Neural progenitor cell (in vitro differentiated cells): ENCODE data around the gene UBE2L5. TPM values are rescaled to one million over a fixed set of nuclear protein-coding genes. Genes with fewer than 3 reads are reported as not detected.

Experiments used
- DNase-seq: peaks from one replicate; pipeline ENCODE4 v3.0.0-alpha.2; 2016; ENCODE audit warnings: low spot score
- H2AFZ ChIP-seq: fragments of 200-600 bp; sonication (generic); replicated peaks from 2 replicates; pipeline ENCODE4 v1.6.1; 2016; ENCODE audit warnings: antibody characterized with exemption
- H3F3A ChIP-seq: fragments of 200-600 bp; sonication (generic); 2 replicates; pipeline ENCODE4 v1.6.1; 2016; ENCODE audit warnings: antibody characterized with exemption, low read depth
- H3K27ac ChIP-seq: fragments of 200-600 bp; sonication (generic); 2 replicates; pipeline ENCODE4 v1.5.1; 2016; ENCODE audit warnings: mild to moderate bottlenecking
- H3K27me3 ChIP-seq: fragments of 200-600 bp; sonication (generic); 2 replicates; pipeline ENCODE4 v1.6.1; 2016; ENCODE audit warnings: mild to moderate bottlenecking, moderate library complexity
- H3K36me3 ChIP-seq: fragments of 200-600 bp; sonication (generic); 2 replicates; pipeline ENCODE4 v1.5.1; 2016
- H3K4me1 ChIP-seq: fragments of 200-600 bp; sonication (generic); 2 replicates; pipeline ENCODE4 v1.6.1; 2016; ENCODE audit warnings: mixed run types
- H3K4me2 ChIP-seq: fragments of 200-600 bp; sonication (generic); 2 replicates; pipeline ENCODE4 v1.6.1; 2016
- H3K4me3 ChIP-seq: fragments of 200-600 bp; sonication (generic); 2 replicates; pipeline ENCODE4 v1.5.1; 2016
- H3K79me2 ChIP-seq: fragments of 200-600 bp; sonication (generic); 2 replicates; pipeline ENCODE4 v1.6.1; 2016; ENCODE audit warnings: low read depth
- H3K9ac ChIP-seq: fragments of 200-600 bp; sonication (generic); 2 replicates; pipeline ENCODE4 v1.6.1; 2016
- H3K9me3 ChIP-seq: fragments of 200-600 bp; sonication (generic); 2 replicates; pipeline ENCODE4 v1.5.1; 2016; ENCODE audit warnings: low read depth
- H4K20me1 ChIP-seq: fragments of 200-600 bp; sonication (generic); 2 replicates; pipeline ENCODE4 v1.6.1; 2016; ENCODE audit warnings: low read depth
- H3K27ac Mint-ChIP-seq: 3 replicates; pipeline ENCODE4 v1.8.0; 2021; ENCODE audit warnings: mixed read lengths
- H3K27me3 Mint-ChIP-seq: 2 replicates; pipeline ENCODE4 v1.8.0; 2022; ENCODE audit warnings: low read depth, mild to moderate bottlenecking, inconsistent platforms, moderate library complexity, mixed read lengths; ENCODE audit not compliant: insufficient read depth
- H3K36me3 Mint-ChIP-seq: 3 replicates; pipeline ENCODE4 v1.8.0; 2021; ENCODE audit warnings: mixed read lengths
- H3K4me1 Mint-ChIP-seq: 3 replicates; pipeline ENCODE4 v1.8.0; 2021; ENCODE audit warnings: mixed read lengths
- H3K4me3 Mint-ChIP-seq: 3 replicates; pipeline ENCODE4 v1.8.0; 2021; ENCODE audit warnings: mild to moderate bottlenecking, moderate library complexity, mixed read lengths
- H3K9me3 Mint-ChIP-seq: 3 replicates; pipeline ENCODE4 v1.8.0; 2020; ENCODE audit warnings: mixed read lengths
- EZH2 ChIP-seq: fragments of 200-600 bp; sonication (generic); IDR thresholded peaks from 2 replicates; pipeline ENCODE4 v1.6.1; 2017; ENCODE audit warnings: antibody characterized with exemption, mild to moderate bottlenecking, moderate library complexity
- EZH2phosphoT487 ChIP-seq: fragments of 200-600 bp; sonication (generic); IDR thresholded peaks from 2 replicates; pipeline ENCODE4 v1.6.1; 2017; ENCODE audit warnings: antibody characterized with exemption
- total RNA-seq: library from RNA; depleted of rRNA; stranded (reverse); fragments of >200 nt; gene quantifications from 2 replicates; pipeline ENCODE4 v1.2.3, GENCODE V29; 2015; ENCODE audit warnings: low replicate concordance
- TF ChIP-seq, protein P1 (sequence below): fragments of 200-600 bp; sonication (generic); IDR thresholded peaks from 2 replicates; pipeline ENCODE4 v1.5.1; 2017; ENCODE audit warnings: antibody characterized with exemption, mild to moderate bottlenecking

The UBE2L5 gene
- total RNA-seq, 1 donor from 2014 or later, result not detected

DNA sequence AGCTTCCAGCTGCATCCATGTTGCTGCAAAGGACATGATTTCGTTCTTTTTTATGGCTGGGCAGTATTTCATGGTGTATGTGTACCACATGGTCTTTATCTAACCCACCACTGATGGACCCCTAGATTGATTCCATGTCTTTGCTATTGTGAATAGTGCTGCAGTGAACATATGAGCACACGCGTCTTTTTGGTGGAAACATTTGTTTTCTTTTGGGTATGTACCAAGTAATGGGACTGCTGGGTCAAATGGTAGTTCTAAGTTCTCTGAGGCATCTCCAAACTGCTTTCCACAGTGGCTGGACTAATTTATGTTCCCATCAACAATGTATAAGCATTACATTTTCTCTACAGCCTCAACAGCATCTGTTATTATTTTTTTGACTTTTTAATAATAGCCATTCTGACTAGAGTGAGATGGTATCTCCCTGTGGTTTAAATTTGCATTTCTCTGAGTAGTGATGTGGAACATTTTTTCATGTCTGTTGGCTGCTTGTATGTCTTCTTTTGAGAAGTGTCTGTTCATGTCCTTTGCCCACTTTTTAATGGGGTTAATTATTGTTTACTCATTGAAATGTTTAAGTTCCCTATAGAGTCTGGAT is 6.8 kb upstream of the UBE2L5 start:
- no peak overlapping the region for H3K4me2 ChIP-seq
- DNase-seq, result no peak
- H3K36me3 ChIP-seq, result no peaks in the 10 kb centered on the region
- Mint-ChIP-seq H3K27ac (no peak overlapping the region), H3K36me3 (no peaks in the 10 kb centered on the region), H3K4me1 (peaks cover 9% of the 10 kb centered on the region), H3K4me3 (no peak overlapping the region), H3K9me3 (no peaks in the 10 kb centered on the region), H3K27me3 (peaks cover 6% of the 10 kb centered on the region)
- no peak overlapping the region for H2AFZ ChIP-seq
- H3F3A ChIP-seq, result peaks cover under 1% of the 10 kb centered on the region
- H3K79me2 ChIP-seq, result no peaks in the 10 kb centered on the region
- H4K20me1 ChIP-seq, result no peaks in the 10 kb centered on the region
- H3K4me3 ChIP-seq, result no peak overlapping the region
- no peak overlapping the region for H3K9ac ChIP-seq
- TF ChIP-seq, protein P1, sequence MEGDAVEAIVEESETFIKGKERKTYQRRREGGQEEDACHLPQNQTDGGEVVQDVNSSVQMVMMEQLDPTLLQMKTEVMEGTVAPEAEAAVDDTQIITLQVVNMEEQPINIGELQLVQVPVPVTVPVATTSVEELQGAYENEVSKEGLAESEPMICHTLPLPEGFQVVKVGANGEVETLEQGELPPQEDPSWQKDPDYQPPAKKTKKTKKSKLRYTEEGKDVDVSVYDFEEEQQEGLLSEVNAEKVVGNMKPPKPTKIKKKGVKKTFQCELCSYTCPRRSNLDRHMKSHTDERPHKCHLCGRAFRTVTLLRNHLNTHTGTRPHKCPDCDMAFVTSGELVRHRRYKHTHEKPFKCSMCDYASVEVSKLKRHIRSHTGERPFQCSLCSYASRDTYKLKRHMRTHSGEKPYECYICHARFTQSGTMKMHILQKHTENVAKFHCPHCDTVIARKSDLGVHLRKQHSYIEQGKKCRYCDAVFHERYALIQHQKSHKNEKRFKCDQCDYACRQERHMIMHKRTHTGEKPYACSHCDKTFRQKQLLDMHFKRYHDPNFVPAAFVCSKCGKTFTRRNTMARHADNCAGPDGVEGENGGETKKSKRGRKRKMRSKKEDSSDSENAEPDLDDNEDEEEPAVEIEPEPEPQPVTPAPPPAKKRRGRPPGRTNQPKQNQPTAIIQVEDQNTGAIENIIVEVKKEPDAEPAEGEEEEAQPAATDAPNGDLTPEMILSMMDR, result no peak
- TF ChIP-seq EZH2phosphoT487 (no peak), EZH2 (no peak)
- H3K4me1 ChIP-seq, result no peaks in the 10 kb centered on the region
- H3K27ac ChIP-seq, result no peak overlapping the region
- no peaks in the 10 kb centered on the region for H3K9me3 ChIP-seq
- H3K27me3 ChIP-seq, result peaks cover 10% of the 10 kb centered on the region

DNA sequence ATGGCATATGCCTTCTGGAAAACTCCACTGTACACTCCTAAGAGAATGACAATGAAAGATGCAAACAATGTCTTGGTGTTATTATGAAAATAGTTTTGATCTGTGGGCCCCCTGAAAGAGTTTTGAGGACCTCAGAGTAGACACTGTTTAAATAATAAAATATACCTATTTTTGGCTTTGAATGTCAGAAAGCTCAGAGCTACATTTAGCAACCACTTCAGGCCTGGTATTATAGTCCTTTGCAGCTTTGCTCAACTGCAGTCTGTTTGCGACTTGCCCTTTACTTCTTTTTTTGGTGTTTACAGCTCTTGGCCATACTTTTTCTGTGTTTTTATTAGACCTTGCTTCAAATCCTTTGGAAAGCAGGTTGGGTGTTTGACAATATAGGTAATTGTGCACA is 5.8 kb upstream of the UBE2L5 start:
- Histone ChIP-seq H4K20me1 (no peaks in the 10 kb centered on the region), H2AFZ (no peak overlapping the region), H3K4me2 (no peak overlapping the region), H3K79me2 (no peaks in the 10 kb centered on the region), H3K36me3 (no peaks in the 10 kb centered on the region), H3K27me3 (peaks cover 14% of the 10 kb centered on the region), H3K27ac (no peak overlapping the region), H3F3A (peaks cover 10% of the 10 kb centered on the region), H3K4me1 (peaks cover 3% of the 10 kb centered on the region), H3K9me3 (no peaks in the 10 kb centered on the region), H3K9ac (no peak overlapping the region), H3K4me3 (no peak overlapping the region)
- Mint-ChIP-seq H3K4me3 (no peak overlapping the region), H3K4me1 (peaks cover 18% of the 10 kb centered on the region), H3K36me3 (no peaks in the 10 kb centered on the region), H3K27ac (no peak overlapping the region), H3K27me3 (peaks cover 11% of the 10 kb centered on the region), H3K9me3 (no peaks in the 10 kb centered on the region)
- DNase-seq, result no peak
- TF ChIP-seq EZH2phosphoT487, result no peak
- TF ChIP-seq, protein P1, result no peak
- TF ChIP-seq EZH2, result no peak

DNA sequence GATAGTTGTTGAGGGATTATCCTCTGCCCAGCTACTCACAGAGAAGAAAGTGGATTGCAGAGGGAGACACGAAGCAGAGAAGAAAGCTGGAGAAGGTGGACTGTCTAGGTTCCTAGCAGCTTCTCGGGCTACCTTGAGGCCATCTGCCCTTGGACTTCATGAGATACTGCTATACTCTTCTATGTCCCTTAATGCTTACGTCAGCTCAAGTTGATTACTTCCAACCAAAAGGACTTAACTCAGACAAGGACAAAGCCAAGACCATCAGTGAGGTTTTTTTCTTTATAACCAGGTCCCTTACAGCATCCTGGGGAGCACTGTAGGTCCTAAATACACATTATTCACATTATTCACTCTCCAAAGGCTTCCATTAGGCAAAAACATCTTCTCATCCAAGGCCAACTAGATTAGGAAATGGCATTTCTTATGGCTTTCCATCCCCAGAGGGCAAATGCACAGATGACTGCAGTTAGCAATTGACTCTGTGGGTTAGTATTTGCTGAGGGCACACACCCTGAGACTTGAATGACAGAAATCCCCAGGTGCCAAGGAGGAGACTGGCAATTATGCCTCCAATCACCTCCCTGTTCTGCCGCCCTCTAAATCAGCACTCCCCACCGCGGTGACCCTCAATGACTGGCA is 4.1 kb upstream of the UBE2L5 start:
- Histone ChIP-seq H3F3A (peaks cover 17% of the 10 kb centered on the region), H3K4me2 (no peak overlapping the region), H4K20me1 (no peaks in the 10 kb centered on the region), H3K36me3 (no peaks in the 10 kb centered on the region), H3K27ac (no peak overlapping the region), H3K4me3 (no peak overlapping the region), H2AFZ (no peak overlapping the region), H3K79me2 (no peaks in the 10 kb centered on the region), H3K27me3 (peaks cover 20% of the 10 kb centered on the region), H3K4me1 (peaks cover 3% of the 10 kb centered on the region), H3K9ac (no peak overlapping the region), H3K9me3 (no peaks in the 10 kb centered on the region)
- peaks cover 21% of the 10 kb centered on the region for H3K4me1 Mint-ChIP-seq
- TF ChIP-seq EZH2phosphoT487 (no peak), EZH2 (no peak)
- TF ChIP-seq, protein P1, result no peak
- no peaks in the 10 kb centered on the region for H3K36me3 Mint-ChIP-seq
- peaks cover 11% of the 10 kb centered on the region for H3K27me3 Mint-ChIP-seq
- no peak for DNase-seq
- no peaks in the 10 kb centered on the region for H3K9me3 Mint-ChIP-seq
- H3K4me3 Mint-ChIP-seq, result no peak overlapping the region
- H3K27ac Mint-ChIP-seq, result no peak overlapping the region
